ENCODE data around the gene DDX27.

GRCh38 chr20:49268600-49269365 lies 49.6 kb downstream of the DDX27 start:
- TF ChIP-seq, protein P1, sequence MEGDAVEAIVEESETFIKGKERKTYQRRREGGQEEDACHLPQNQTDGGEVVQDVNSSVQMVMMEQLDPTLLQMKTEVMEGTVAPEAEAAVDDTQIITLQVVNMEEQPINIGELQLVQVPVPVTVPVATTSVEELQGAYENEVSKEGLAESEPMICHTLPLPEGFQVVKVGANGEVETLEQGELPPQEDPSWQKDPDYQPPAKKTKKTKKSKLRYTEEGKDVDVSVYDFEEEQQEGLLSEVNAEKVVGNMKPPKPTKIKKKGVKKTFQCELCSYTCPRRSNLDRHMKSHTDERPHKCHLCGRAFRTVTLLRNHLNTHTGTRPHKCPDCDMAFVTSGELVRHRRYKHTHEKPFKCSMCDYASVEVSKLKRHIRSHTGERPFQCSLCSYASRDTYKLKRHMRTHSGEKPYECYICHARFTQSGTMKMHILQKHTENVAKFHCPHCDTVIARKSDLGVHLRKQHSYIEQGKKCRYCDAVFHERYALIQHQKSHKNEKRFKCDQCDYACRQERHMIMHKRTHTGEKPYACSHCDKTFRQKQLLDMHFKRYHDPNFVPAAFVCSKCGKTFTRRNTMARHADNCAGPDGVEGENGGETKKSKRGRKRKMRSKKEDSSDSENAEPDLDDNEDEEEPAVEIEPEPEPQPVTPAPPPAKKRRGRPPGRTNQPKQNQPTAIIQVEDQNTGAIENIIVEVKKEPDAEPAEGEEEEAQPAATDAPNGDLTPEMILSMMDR (IDR thresholded peaks at IDR 0.05; ENCODE audit: poor library complexity): no peak
- no peak for TF ChIP-seq EZH2 (IDR thresholded peaks at IDR 0.05; ENCODE audit: borderline replicate concordance)
